ELF-1 (cell line): Measurements from ENCODE around the gene MSH4.
"Not testable (repeated sequence)": the region's sequence is repeated elsewhere in the genome, so short reads cannot be mapped to it uniquely, and the experiment has no call there.

Experiments used
- DNase-seq: peaks from one replicate; pipeline ENCODE4 v3.0.0-alpha.2; 2016; ENCODE audit warnings: low read depth, low spot score

Gene MSH4

DNA sequence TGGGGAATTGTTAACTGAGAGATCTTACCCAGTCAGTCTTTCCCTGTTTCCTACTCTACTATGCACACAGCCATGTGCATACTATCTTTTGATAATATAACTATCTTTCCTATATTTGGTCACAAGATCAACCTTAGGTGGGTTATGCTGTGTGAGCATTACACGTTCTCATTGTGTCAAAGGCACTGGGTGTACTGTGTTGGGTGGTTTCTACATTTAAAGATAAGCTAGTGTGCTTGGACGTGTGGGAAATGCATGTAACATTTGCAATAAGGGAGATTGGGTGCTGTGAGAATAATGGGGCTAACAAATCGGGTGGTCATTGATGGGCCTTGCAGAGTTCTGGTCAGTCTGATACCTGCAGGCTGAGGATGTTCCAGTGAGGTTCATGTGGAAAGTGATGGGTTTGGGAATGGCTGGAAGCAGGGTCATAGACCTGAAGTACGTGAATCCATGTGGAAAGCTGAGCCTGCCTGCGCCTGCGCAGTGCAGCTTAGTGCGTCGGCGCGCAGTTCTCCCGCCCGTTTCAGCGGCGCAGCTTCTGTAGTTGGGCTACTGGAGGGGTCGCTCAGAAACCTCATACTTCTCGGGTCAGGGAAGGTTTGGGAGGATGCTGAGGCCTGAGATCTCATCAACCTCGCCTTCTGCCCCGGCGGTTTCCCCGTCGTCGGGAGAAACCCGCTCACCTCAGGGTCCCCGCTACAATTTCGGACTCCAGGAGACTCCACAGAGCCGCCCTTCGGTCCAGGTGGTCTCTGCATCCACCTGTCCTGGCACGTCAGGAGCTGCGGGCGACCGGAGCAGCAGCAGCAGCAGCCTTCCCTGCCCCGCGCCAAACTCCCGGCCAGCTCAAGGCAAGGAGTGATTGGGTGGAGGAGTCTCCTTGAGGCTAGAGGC lies at the start of gene MSH4:
Gene MSH4 (plus strand): TSS at position 507 of the 897 bp plus-strand sequence. CDS start 104 bp downstream, at position 611.
- peak; percentile 48 for DNase-seq

DNA sequence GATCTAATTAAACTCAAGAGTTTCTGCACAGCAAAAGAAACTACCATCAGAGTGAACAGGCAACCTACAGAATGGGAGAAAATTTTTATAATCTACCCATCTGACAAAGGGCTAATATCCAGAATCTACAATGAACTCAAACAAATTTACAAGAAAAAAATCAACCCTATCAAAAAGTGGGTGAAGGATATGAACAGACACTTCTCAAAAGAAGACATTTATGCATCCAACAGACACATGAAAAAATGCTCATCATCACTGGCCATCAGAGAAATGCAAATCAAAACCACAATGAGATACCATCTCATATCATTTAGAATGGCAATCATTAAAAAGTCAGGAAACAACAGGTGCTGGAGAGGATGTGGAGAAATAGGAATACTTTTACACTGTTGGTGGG lies 39.5 kb upstream of the MSH4 start:
- not testable (repeated sequence) for DNase-seq

DNA sequence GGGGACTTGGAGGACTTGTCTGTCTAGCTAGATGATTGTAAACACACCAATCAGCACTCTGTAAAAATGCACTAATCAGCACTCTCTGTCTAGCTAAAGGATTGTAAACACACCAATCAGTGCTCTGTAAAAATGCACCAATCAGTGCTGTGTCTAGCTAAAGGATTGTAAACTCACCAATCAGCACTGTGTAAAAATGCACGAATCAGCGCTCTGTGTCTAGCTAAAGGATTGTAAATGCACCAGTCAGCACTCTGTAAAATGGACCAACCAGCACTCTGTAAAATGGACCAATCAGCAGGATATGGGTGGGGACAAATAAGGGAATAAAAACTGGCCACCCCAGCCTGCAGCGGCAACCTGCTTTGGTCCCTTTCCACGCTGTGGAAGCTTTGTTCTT lies 38.1 kb upstream of the MSH4 start:
- DNase-seq: not testable (repeated sequence)

DNA sequence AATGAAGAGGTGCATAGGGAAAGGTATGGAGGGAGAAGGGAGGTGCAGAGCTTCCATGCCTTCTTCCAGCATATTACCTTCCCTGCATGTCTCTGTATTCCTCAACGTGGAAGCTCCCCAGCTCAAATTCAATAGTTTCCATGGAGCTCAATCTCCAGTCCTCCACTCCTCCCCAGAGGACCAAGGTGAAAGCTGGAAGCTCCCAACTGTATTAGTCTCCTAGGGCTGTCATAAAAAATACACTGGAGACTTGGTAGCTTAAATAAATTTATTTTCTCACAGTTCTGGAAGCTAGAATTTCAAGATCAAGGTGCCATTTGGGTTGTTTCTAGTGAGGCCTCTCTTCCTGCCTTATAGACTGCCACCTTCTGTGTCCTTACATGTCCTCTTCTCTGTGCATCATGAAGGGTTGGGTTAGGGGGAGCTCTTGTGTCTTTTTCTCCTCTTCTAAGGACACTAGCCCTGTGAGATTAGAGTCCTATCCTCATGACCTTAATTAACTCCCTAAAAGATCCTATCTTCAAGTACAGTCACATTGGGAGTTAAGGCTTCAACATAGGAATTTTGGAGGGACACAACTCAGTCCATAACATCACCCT lies 32.5 kb upstream of the MSH4 start:
- no peak for DNase-seq

DNA sequence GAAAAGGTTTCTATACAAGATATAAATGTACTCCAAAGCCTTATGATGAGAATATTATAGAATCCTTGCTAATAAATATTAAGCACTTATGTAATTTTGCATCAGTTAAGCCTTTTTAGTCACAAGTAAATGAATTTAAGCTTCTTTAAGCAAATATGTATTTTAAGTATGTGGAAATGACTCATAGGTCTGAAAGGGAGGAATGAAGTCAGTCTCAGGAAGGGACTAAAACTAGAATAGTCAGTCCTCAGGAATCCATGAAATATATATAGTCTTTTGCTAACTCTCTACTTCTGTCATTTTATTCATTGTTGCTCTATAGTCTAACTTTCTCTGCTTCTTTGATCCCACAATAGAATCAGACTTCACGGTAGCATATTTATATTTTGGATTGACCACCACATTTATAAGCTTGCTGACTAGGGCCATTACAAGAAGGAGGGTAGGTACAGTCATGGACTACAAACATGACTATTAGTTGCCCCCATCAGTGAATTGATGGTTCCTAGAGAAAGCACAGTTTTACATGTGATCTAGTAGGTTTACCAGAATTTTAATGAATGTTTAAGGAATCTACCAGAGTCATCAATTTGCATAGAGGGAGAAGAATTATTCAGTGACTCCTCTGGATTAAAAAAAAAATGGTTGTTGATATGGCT lies 30.9 kb upstream of the MSH4 start:
- DNase-seq: no peak

DNA sequence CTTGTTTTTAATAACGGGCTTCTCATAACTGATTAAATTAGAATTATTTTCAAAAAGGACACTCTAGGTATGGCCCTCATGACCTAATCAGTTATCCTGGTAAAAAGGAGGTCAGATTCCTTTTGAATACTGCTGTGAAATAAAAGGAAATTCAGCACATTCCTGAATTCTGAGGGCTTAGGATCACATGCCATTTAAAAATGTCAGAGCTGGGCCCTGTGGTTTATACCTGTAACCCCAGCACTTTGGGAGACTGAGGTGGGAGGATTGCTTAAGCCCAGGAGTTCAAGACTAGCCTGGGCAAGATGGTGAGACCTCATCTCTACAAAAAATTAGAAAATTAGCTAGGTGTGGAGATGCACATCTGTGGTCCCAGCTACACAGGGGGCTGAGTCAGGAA lies 28.7 kb upstream of the MSH4 start:
- no peak for DNase-seq

DNA sequence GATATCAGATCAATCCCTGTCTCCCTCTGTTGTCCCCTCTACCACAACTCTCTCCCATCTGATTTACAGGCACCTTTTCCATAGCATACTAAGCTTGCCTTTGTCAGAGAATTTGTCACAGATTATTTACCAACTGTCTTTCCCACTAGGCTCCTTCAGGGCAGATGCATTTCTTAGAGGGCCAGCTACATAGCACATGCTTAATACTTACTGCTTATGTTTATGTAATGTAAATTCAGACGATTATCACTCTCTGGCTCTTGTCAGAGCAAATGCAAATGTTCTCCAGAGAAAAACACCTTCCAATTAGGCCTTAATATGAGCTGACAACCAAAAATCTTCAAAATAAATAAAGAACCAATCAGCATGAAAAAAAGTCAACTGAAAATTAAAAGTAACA lies 25.9 kb upstream of the MSH4 start:
- DNase-seq: no peak

DNA sequence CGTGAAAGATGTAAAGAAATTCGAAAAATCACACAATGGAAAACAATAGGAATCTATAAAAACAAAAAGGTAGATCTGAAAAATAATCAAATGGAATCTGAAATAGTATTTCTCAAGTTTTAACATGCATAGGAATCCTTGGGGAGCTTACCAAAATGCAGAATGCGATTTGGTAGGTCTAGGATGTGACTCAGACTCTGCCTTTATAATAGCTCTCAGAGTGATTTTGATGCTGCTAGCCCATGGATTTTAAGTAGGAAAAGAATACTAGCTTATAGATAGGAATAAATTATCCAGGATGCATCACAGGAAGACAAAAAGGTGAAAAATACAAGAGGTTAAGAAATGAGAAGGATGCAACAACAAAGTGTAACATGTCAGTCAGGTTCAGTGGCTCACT lies 24.7 kb upstream of the MSH4 start:
- DNase-seq: no peak

DNA sequence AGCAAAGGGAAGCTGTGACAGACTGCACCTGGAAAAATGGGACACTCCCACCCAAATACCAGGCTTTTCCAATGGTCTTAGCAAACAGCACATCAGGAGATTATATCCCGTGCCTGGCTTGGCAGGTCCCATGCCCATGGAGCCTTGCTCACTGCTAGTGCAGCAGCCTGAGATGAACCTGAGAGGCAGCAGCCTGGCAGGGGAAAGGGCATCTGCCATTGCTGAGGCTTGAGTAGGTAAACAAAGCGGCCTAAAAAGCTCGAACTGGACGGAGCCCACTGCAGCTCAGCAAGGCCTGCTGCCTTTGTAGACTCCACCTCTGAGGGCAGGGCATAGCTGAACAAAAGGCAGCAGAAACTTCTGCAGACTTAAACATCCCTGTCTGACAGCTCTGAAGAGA lies 18.9 kb upstream of the MSH4 start:
- DNase-seq: not testable (repeated sequence)

DNA sequence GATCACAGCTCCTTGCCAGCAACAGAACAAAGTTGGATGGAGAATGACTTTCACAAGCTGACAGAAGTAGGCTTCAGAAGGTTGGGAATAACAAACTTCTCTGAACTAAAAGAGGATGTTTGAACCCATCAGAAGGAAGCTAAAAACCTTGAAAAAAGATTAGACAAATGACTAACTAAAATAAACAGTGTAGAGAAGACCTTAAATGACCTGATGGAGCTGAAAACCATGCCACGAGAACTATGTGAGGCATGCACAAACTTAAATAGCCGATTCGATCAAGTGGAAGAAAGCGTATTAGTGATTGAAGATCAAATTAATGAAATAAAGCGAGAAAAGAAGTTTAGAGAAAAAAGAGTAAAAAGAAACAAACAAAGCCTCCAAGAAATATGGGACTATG lies 18.0 kb upstream of the MSH4 start:
- not testable (repeated sequence) for DNase-seq

DNA sequence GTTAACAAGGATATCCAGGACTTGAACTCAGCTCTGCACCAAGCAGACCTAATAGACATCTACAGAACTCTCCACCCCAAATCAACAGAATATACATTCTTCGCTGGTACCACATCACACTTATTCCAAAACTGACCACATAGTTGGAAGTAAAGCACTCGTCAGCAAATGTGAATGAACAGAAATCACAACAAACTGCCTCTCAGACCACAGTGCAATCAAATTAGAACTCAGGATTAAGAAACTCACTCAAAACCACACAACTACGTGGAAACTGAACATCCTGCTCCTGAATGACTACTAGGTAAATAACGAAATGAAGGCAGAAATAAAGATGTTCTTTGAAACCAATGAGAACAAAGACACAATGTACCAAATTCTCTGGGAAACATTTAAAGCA lies 16.5 kb upstream of the MSH4 start:
- not testable (repeated sequence) for DNase-seq

DNA sequence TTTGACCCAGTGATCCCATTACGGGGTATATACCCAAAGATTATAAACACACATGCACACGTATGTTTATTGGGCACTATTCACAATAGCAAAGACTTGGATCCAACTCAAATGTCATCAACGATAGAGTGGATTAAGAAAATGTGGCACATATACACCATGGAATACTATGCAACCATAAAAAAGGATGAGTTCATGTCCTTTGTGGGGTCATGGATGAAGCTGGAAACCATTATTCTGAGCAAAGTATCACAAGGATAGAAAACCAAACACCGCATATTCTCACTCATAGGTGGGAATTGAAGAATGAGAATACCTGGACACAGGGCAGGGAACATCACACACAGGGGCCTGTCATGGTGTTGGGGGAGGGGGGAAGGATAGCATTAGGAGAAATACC lies 12.8 kb upstream of the MSH4 start:
- not testable (repeated sequence) for DNase-seq

DNA sequence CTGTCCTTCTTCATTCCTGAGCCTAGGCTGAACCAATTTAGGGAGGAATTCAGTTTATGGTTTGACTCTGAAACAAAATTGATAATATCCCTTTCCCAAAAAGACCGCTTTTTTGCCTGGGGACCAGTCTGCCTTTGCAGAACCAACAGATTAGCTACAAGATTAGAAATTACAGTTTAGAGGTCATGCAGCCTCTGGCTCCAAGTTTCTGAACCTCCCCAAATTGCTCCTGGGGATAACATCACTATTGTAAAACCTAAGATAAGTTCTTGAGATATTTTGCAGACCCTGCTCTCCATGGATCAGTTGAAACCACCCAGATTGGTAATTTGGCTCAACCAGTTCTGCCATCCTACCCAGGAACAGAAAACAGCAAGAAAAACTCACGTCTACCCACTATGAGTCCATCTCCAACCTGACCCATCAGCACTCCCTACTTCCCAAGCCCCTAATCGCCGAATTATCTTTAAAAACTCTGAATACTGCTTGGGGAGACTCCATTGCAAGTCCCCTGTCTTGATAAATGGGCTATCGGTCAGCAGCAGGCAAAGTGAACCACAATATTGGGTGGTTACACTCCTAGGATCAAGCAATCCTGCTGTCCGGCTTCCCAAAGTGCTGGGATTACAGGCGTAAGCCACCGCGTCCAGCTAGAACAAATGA lies 11.2 kb upstream of the MSH4 start:
- DNase-seq: peak; percentile 63

DNA sequence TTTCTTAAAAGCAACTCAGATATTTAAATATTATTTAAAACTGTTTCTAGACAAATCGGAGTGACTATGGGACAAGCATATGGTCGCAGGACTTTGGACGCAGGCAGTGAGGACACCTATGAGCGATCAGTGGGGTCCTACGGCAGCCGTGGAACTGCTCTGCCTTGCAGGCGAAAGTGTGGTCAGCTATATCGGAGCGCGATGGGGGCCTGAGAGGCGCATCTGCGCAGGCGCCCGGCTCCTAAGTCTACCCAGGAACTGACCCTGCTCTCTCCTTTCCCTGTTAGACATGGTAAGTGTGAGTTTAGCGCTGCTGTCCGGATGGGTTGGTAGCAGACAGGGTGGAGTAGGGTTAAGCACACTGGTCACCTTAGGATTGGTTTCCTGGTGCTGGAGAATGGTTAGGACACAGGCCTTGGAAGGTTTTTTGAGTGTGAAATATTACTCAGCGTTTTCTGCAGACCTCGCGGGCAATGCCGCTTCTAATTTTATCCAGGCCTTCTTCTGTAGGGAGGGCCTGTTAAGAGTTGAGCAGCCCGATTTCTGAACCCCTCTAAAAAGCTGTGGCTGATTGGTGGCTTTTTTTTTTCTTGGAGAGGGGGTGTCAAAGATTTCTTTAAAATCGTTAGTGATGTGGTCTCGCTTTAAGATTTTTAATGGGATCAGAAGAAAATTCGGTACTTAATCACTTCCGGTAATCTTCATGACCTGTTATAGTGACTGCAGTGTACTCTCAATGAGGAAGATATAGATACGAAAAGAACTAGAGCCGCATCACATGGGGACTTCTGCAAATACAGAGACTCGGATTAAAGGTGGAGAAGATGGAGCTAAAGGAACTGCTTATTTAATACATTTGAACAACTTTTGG lies 10.5 kb upstream of the MSH4 start, which contains the start of gene RABGGTB:
Gene RABGGTB (plus strand): TSS at position 274 of the 871 bp plus-strand sequence. CDS start 16 bp downstream, at position 290.
- DNase-seq: peak; percentile 98

DNA sequence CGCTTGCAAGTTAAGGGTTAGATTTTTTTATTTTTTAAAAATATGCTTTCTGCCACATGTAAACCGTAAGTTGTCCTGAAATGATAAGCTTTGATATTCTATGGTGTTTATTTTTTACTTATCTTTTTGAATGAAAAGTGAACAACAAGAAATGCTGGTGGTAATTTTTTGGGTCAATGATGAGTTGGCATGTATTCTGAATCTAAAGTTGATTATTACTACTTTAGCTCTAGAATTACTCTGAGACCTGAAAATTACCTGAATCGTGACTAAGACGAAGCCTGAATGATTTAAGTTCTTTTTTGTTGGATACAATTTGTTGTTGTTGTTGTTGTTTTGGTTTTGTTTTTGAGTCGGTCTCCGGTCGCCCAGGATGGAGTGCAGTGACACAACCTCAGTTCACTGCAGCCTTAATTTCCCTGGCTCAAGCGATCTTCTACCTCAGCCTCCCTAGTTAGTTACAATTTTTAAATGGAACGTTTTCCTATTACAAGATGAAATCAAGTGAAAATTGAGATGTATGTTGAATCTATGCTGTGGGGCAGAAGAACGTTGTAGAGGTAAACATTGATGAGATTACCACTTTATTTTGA lies 9.7 kb upstream of the MSH4 start:
- DNase-seq: no peak

DNA sequence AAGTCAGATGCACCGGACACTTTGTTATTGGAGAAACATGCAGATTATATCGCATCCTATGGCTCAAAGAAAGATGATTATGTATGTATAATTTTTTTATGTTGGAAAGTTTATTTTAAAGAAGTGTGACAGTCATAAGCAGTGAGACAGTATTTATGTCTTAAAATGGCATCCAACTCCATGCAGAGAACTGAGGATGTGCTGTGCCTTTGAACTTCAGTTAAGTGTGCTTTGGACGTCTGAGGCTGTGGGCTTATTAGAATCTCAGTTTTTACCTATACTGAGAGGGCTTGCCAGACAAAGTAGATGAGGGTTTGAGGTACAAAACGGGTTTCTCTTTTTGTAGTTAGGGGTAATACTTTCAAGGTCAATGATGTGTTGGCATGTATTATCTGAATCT lies 9.2 kb upstream of the MSH4 start:
- DNase-seq: no peak

DNA sequence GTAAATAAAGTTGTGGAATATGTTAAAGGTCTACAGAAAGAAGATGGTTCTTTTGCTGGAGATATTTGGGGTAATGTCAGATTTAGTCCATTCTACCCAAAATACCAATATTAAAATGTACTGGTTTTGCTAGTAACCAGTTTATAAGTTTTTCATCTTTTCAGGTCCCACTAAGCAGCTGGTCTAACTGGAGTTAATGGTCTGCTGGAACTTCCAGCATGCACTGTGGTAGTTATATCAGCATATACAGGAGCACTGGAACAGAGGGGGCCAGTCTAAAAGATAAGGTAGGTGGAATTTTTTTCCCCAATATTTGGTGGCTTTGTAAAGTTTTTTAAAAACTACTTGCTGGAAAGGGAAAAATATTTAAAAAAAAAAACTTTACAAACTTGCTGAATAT lies 6.7 kb upstream of the MSH4 start:
- DNase-seq: no peak

DNA sequence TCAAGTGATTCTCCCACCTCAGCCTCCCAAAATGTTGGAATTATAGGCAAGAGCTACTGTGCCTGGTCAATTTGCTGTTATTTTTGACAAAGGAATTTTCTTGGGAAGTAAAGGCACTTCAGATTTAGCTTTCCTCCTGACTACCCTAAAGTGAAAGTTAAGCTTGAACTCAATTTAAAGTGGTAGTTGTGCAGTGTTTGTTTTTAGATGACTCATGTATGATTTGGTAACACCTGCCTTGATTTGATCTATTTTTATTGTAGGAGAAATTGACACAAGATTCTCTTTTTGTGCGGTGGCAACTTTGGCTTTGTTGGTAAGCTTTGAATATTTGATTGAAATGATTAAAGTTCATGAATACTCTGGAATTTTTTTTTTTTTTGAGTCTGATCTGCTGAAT lies 5.7 kb upstream of the MSH4 start:
- no peak for DNase-seq

DNA sequence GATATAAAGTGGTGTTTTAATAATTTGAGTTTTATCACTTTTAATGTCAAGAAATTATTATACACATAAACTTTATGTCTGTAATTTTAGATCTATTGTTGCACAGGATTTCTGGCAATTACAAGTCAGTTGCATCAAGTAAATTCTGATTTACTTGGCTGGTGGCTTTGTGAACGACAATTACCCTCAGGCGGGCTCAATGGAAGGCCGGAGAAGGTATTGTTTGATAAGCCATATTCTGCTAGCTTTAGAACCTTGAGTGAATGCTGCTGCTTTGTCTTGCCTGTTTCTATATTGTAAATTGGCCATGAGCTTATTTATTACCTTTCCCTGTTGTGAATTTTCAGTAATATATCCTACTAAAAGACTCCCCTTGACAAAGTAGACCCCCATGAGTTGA lies 4.6 kb upstream of the MSH4 start:
- no peak for DNase-seq

DNA sequence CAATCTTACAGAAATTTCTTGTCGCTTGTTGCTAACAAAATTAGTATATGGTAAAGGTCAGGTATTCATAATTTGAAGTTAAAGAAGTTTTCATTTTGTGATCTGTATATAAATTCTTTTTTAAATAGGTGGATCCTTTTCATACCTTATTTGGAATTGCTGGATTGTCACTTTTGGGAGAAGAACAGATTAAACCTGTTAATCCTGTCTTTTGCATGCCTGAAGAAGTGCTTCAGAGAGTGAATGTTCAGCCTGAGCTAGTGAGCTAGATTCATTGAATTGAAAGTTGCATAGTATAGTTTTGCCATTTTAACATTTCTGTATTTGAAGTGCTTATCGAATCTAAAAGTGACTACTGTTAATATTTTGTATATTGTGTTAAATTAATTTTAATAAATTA lies 2.3 kb upstream of the MSH4 start:
- DNase-seq: no peak
